IMR-90 (cell line): ENCODE data around the gene ZDHHC17. TPM values are rescaled to one million over a fixed set of nuclear protein-coding genes. Genes with fewer than 3 reads are reported as not detected.

ENCODE experiments used
- ATAC-seq: fragments of 200-7000 bp; cut with Tn5 transposase; 2 replicates; pipeline ENCODE4 v1.9.1; 2020; ENCODE audit warnings: low read depth, mild to moderate bottlenecking, moderate library complexity
- BruUV-seq: library from RNA; stranded (reverse); fragments of 400-500 nt; replicated peaks from 2 replicates; lab custom pipeline; 2021; lab: Mats Ljungman, UMichigan
- CTCF ChIA-PET: fragments of 300-600 bp; formaldehyde crosslinking; extraction: SDS; loops from one replicate; lab custom pipeline; 2021; ENCODE audit warnings: antibody characterized with exemption; lab: Yijun Ruan, JAX
- POLR2A ChIA-PET: fragments of 300-600 bp; sonication (Branson Sonifier 250); formaldehyde crosslinking; loops from one replicate; lab custom pipeline; 2022; ENCODE audit warnings: antibody characterized with exemption; ENCODE audit not compliant: unreplicated experiment; lab: Charles Lee
- DNase-seq: peaks from one replicate; pipeline ENCODE4 v3.0.0; 2013
- H2AFZ ChIP-seq: replicated peaks from 2 replicates; pipeline ENCODE3; 2013; ENCODE audit warnings: low read length, mild to moderate bottlenecking; ENCODE audit not compliant: poor library complexity
- H2AK5ac ChIP-seq: 2 replicates; pipeline ENCODE4 v1.6.1; 2013; ENCODE audit warnings: low read depth, low read length, inconsistent platforms
- H2AK9ac ChIP-seq: replicated peaks from 2 replicates; pipeline ENCODE3; 2013; ENCODE audit warnings: mild to moderate bottlenecking, low read depth, low read length, moderate library complexity; ENCODE audit not compliant: poor library complexity
- H2BK120ac ChIP-seq: 2 replicates; pipeline ENCODE4 v1.6.1; 2013; ENCODE audit warnings: low read depth, low read length, inconsistent platforms
- H2BK15ac ChIP-seq: 3 replicates; pipeline ENCODE4 v1.6.1; 2013; ENCODE audit warnings: low read depth, low read length, inconsistent platforms
- H2BK20ac ChIP-seq: 2 replicates; pipeline ENCODE4 v1.6.1; 2013; ENCODE audit warnings: low read depth, mild to moderate bottlenecking, inconsistent platforms, low read length, moderate library complexity
- H2BK5ac ChIP-seq: 2 replicates; pipeline ENCODE4 v1.6.1; 2013; ENCODE audit warnings: mild to moderate bottlenecking, low read depth, low read length, inconsistent platforms; ENCODE audit not compliant: poor library complexity, severe bottlenecking
- H3K14ac ChIP-seq: replicated peaks from 2 replicates; pipeline ENCODE4 v1.6.1; 2013; ENCODE audit warnings: low read depth, low read length, inconsistent platforms
- H3K18ac ChIP-seq: 2 replicates; pipeline ENCODE4 v1.6.1; 2013; ENCODE audit warnings: low read depth, low read length, control low read depth
- H3K23ac ChIP-seq: 2 replicates; pipeline ENCODE4 v1.6.1; 2013; ENCODE audit warnings: low read depth, low read length, inconsistent platforms
- H3K27ac ChIP-seq: 2 replicates; pipeline ENCODE4 v1.5.1; 2013; ENCODE audit warnings: mild to moderate bottlenecking, control low read depth, low read length; ENCODE audit not compliant: insufficient read depth
- H3K27me3 ChIP-seq: 2 replicates; pipeline ENCODE4 v1.6.1; 2013; ENCODE audit warnings: low read length; ENCODE audit not compliant: control insufficient read depth, insufficient read depth
- H3K36me3 ChIP-seq: 2 replicates; pipeline ENCODE4 v1.6.1; 2013; ENCODE audit warnings: low read length, mixed read lengths; ENCODE audit not compliant: control insufficient read depth, insufficient read depth
- H3K4ac ChIP-seq: 2 replicates; pipeline ENCODE4 v1.6.1; 2013; ENCODE audit warnings: low read depth, low read length, inconsistent platforms
- H3K4me1 ChIP-seq: 2 replicates; pipeline ENCODE4 v1.6.1; 2013; ENCODE audit warnings: low read length, mixed read lengths; ENCODE audit not compliant: control insufficient read depth, insufficient read depth
- H3K4me2 ChIP-seq: 2 replicates; pipeline ENCODE4 v1.6.1; 2013; ENCODE audit warnings: low read depth, mild to moderate bottlenecking, control low read depth, low read length, moderate library complexity
- H3K4me3 ChIP-seq: 2 replicates; pipeline ENCODE4 v1.5.1; 2013; ENCODE audit warnings: low read depth, mild to moderate bottlenecking, control low read depth, low read length, moderate library complexity; ENCODE audit not compliant: insufficient read depth
- H3K56ac ChIP-seq: 2 replicates; pipeline ENCODE4 v1.6.1; 2013; ENCODE audit warnings: low read length, inconsistent platforms; ENCODE audit not compliant: insufficient read depth; ENCODE audit errors: extremely low read depth
- H3K79me1 ChIP-seq, 2 experiments: 2 replicates each; pipeline ENCODE4 v1.6.1; 2013; ENCODE audit warnings: low read length in 2 of 2, inconsistent platforms in 1 of 2, low read depth in 1 of 2
- H3K9ac ChIP-seq: 2 replicates; pipeline ENCODE4 v1.6.1; 2013; ENCODE audit warnings: low read depth, low read length, control low read depth
- H3K9me1 ChIP-seq: 2 replicates; pipeline ENCODE4 v1.6.1; 2013; ENCODE audit warnings: low read length, inconsistent platforms; ENCODE audit not compliant: insufficient read depth
- H3K9me3 ChIP-seq: 2 replicates; pipeline ENCODE4 v1.6.1; 2013; ENCODE audit warnings: low read length; ENCODE audit not compliant: control insufficient read depth, insufficient read depth
- H4K20me1 ChIP-seq: 2 replicates; pipeline ENCODE4 v1.6.1; 2013; ENCODE audit warnings: low read length, inconsistent platforms; ENCODE audit not compliant: insufficient read depth
- H4K5ac ChIP-seq: 2 replicates; pipeline ENCODE4 v1.6.1; 2013; ENCODE audit warnings: mild to moderate bottlenecking, low read depth, low read length, control low read depth
- H4K8ac ChIP-seq, 2 experiments: 2 replicates each; pipeline ENCODE4 v1.6.1; 2013; ENCODE audit warnings: low read depth in 2 of 2, low read length in 2 of 2, control low read depth in 1 of 2, inconsistent platforms in 1 of 2
- H4K91ac ChIP-seq: 2 replicates; pipeline ENCODE4 v1.6.1; 2013; ENCODE audit warnings: low read depth, low read length, inconsistent platforms; ENCODE audit not compliant: insufficient read depth
- CEBPB ChIP-seq: IDR thresholded peaks from 2 replicates; pipeline ENCODE4 v1.6.1; 2012; ENCODE audit warnings: low read depth, low read length, improper control_type of control experiment
- MAFK ChIP-seq: IDR thresholded peaks from 2 replicates; pipeline ENCODE4 v1.6.1; 2012; ENCODE audit warnings: low read depth, low read length, improper control_type of control experiment
- NFE2L2 ChIP-seq: fragments of 150-350 bp; IDR thresholded peaks from 2 replicates; pipeline ENCODE4 v1.6.1; 2016; ENCODE audit warnings: low read depth, mild to moderate bottlenecking, low read length
- POLR2A ChIP-seq: IDR thresholded peaks from 2 replicates; pipeline ENCODE4 v1.6.1; 2012; ENCODE audit warnings: mild to moderate bottlenecking, low read depth, low read length
- SMC3 ChIP-seq: fragments of 150-350 bp; IDR thresholded peaks from 2 replicates; pipeline ENCODE4 v1.6.1; 2016; ENCODE audit warnings: low read depth, mild to moderate bottlenecking, antibody characterized with exemption, low read length, moderate library complexity
- WGBS, 2 experiments: methylation state at CpG; one replicate each; pipeline versions ENCODE4 v1.1.5 to v1.1.7; 2013; ENCODE audit warnings: missing lambda C conversion rate in 2 of 2; ENCODE audit not compliant: insufficient read length in 1 of 2; ENCODE audit errors: extremely low coverage in 2 of 2; 5-methylcytosine and 5-hydroxymethylcytosine counted together
- dilution Hi-C: fragments of 300-500 bp; cut with HindIII; formaldehyde crosslinking; loops from one replicate; pipeline ENCODE4 v1.14.3; 2018; ENCODE audit warnings: low sequenced_read_pairs; ENCODE audit not compliant: unreplicated experiment
- in situ Hi-C: fragments of 300-500 bp; cut with MboI; formaldehyde crosslinking; loops from 3 replicates; pipeline ENCODE4 v1.14.3; 2019; ENCODE audit warnings: low sequenced_read_pairs, inconsistent platforms, mixed read lengths
- intact Hi-C: fragments of 100-400 bp; cut with micrococcal nuclease; formaldehyde crosslinking; loops from 2 replicates; pipeline ENCODE4 v1.10.0; 2022
- polyA plus RNA-seq, 3 experiments: library from polyadenylated mRNA; depleted of rRNA; stranded (reverse); fragments of >200 nt; gene quantifications; 2 replicates each; pipeline ENCODE4 v1.2.3, GENCODE V29; 2012; ENCODE audit warnings: low replicate concordance in 1 of 3
- total RNA-seq: library from RNA; depleted of rRNA; stranded (reverse); fragments of >200 nt; gene quantifications from 2 replicates; pipeline ENCODE4 v1.2.3, GENCODE V29; 2012

Gene ZDHHC17
- total and polyA plus RNA-seq, 2 of the 4 experiments (the other 2 are of a cell fraction) = 23.3 to 125 TPM

GRCh38 chr12:76804435-76804976, 40.6 kb downstream of the ZDHHC17 start:
- no peak overlapping the region for H3K4me2 ChIP-seq
- H3K18ac ChIP-seq = no peak overlapping the region
- no peak overlapping the region for H3K27ac ChIP-seq
- no peak for ATAC-seq
- BruUV-seq = no TSS peak
- dilution Hi-C loops = no loop called here
- H4K20me1 ChIP-seq = peaks cover 4% of the 10 kb centered on the region; the same call in 1 of the 2 replicates
- no peaks in the 10 kb centered on the region for H3K4me1 ChIP-seq
- H3K23ac ChIP-seq = no peak overlapping the region
- H3K4me3 ChIP-seq = no peak overlapping the region
- no peak overlapping the region for H2BK5ac ChIP-seq
- intact Hi-C loops = no loop called here
- no peak overlapping the region for H4K91ac ChIP-seq
- H3K36me3 ChIP-seq = peaks cover 21% of the 10 kb centered on the region
- no peaks in the 10 kb centered on the region for H3K27me3 ChIP-seq
- H3K79me1 ChIP-seq = peaks cover 32 to 40% of the 10 kb centered on the region in 2 experiments
- no peak overlapping the region for H3K14ac ChIP-seq
- no peak overlapping the region for H4K5ac ChIP-seq
- no peak overlapping the region for H3K56ac ChIP-seq
- H3K4ac ChIP-seq = no peak overlapping the region
- 100% methylated on average over 1 of the region's 8 CpGs; no CpG with 5 or more reads in 1 of the 2 experiments for WGBS, 2 experiments
- H3K9me1 ChIP-seq = no peaks in the 10 kb centered on the region; the same call in 1 of the 2 replicates
- in situ Hi-C loops = no loop called here
- H2AFZ ChIP-seq = no peak overlapping the region
- no peak overlapping the region for H2BK20ac ChIP-seq
- H2AK5ac ChIP-seq = no peak overlapping the region
- H2BK15ac ChIP-seq = no peak overlapping the region
- no peak overlapping the region for H2AK9ac ChIP-seq
- no peak overlapping the region for H4K8ac ChIP-seq
- H3K9ac ChIP-seq = no peak overlapping the region
- POLR2A ChIA-PET = no interaction called here
- H3K9me3 ChIP-seq = peaks cover 1% of the 10 kb centered on the region; the same call in 1 of the 2 replicates
- DNase-seq = no peak
- H2BK120ac ChIP-seq = no peak overlapping the region
- CTCF ChIA-PET = interaction anchor here (0.9 kb wide), 1 partner anchor 206 kb away, joined by 3 read pairs; no protein-coding TSS in a partner anchor
- TF ChIP-seq MAFK (no peak), CEBPB (peak; percentile 26; the same call in 1 of the 2 replicates), NFE2L2 (no peak), POLR2A (no peak), SMC3 (no peak)
